H9 (cell line): Measurements from ENCODE around the gene GPRC5D. TPM values are rescaled to one million over a fixed set of nuclear protein-coding genes. Genes with fewer than 3 reads are reported as not detected.

Experiments used
- DNase-seq: peaks from one replicate; pipeline ENCODE4 v3.0.0-alpha.2; 2017
- H2AFZ ChIP-seq: one replicate; pipeline ENCODE4 v1.6.1; 2013; ENCODE audit warnings: mild to moderate bottlenecking, low read length, control low read depth, moderate library complexity
- H2AK5ac ChIP-seq: 2 replicates; pipeline ENCODE4 v1.6.1; 2013; ENCODE audit warnings: low read length, control low read depth, mixed read lengths; ENCODE audit not compliant: insufficient read length
- H2BK120ac ChIP-seq: one replicate; pipeline ENCODE4 v1.6.1; 2013; ENCODE audit warnings: low read depth, mild to moderate bottlenecking, low read length, control low read depth, inconsistent platforms; ENCODE audit not compliant: poor library complexity, severe bottlenecking
- H2BK12ac ChIP-seq: 2 replicates; pipeline ENCODE4 v1.6.1; 2013; ENCODE audit warnings: low read length, control low read depth, mixed read lengths, low read depth; ENCODE audit not compliant: insufficient read length
- H2BK15ac ChIP-seq: 2 replicates; pipeline ENCODE4 v1.6.1; 2013; ENCODE audit warnings: low read depth, low read length, control low read depth
- H2BK20ac ChIP-seq: one replicate; pipeline ENCODE4 v1.6.1; 2013; ENCODE audit warnings: low read depth, mild to moderate bottlenecking, low read length, control low read depth, inconsistent platforms; ENCODE audit not compliant: poor library complexity, severe bottlenecking
- H2BK5ac ChIP-seq: 2 replicates; pipeline ENCODE4 v1.6.1; 2013; ENCODE audit warnings: low read length, control low read depth, mixed read lengths; ENCODE audit not compliant: insufficient read length
- H3K14ac ChIP-seq: 2 replicates; pipeline ENCODE4 v1.6.1; 2013; ENCODE audit warnings: low read length, control low read depth; ENCODE audit not compliant: insufficient read depth
- H3K18ac ChIP-seq: 2 replicates; pipeline ENCODE4 v1.6.1; 2013; ENCODE audit warnings: low read depth, mild to moderate bottlenecking, mixed read lengths, low read length, control low read depth; ENCODE audit not compliant: insufficient read length
- H3K23ac ChIP-seq: 2 replicates; pipeline ENCODE4 v1.6.1; 2013; ENCODE audit warnings: low read length, control low read depth, mixed read lengths, low read depth; ENCODE audit not compliant: insufficient read length
- H3K23me2 ChIP-seq: 2 replicates; pipeline ENCODE4 v1.6.1; 2013; ENCODE audit warnings: low read depth, mild to moderate bottlenecking, mixed read lengths, low read length, control low read depth; ENCODE audit not compliant: insufficient read length, poor library complexity, severe bottlenecking
- H3K27ac ChIP-seq: 2 replicates; pipeline ENCODE4 v1.5.1; 2013; ENCODE audit warnings: low read length, control low read depth, mixed read lengths, low read depth; ENCODE audit not compliant: insufficient read length
- H3K27me3 ChIP-seq: 2 replicates; pipeline ENCODE4 v1.6.1; 2013; ENCODE audit warnings: low read length, control low read depth, inconsistent platforms; ENCODE audit not compliant: insufficient read depth
- H3K4ac ChIP-seq: 2 replicates; pipeline ENCODE4 v1.6.1; 2013; ENCODE audit warnings: low read depth, mild to moderate bottlenecking, control low read depth, inconsistent platforms, low read length, moderate library complexity
- H3K4me1 ChIP-seq: 2 replicates; pipeline ENCODE4 v1.6.1; 2013; ENCODE audit warnings: low read length, control low read depth, inconsistent platforms; ENCODE audit not compliant: insufficient read depth
- H3K4me2 ChIP-seq: 2 replicates; pipeline ENCODE4 v1.6.1; 2013; ENCODE audit warnings: low read length, control low read depth, mixed read lengths; ENCODE audit not compliant: insufficient read length, insufficient read depth
- H3K56ac ChIP-seq: 2 replicates; pipeline ENCODE4 v1.6.1; 2013; ENCODE audit warnings: low read depth, mild to moderate bottlenecking, mixed read lengths, low read length, control low read depth; ENCODE audit not compliant: insufficient read length
- H3K79me1 ChIP-seq: 2 replicates; pipeline ENCODE4 v1.6.1; 2013; ENCODE audit warnings: low read depth, mild to moderate bottlenecking, moderate library complexity, low read length, control low read depth, inconsistent platforms; ENCODE audit not compliant: insufficient read depth, poor library complexity, severe bottlenecking
- H3K79me2 ChIP-seq: 2 replicates; pipeline ENCODE4 v1.6.1; 2013; ENCODE audit warnings: low read length, control low read depth, inconsistent platforms; ENCODE audit not compliant: insufficient read depth
- H3K9ac ChIP-seq: 2 replicates; pipeline ENCODE4 v1.6.1; 2013; ENCODE audit warnings: low read length, control low read depth, mixed read lengths; ENCODE audit not compliant: insufficient read length; ENCODE audit errors: extremely low read depth
- H3K9me3 ChIP-seq: one replicate; pipeline ENCODE4 v1.6.1; 2013; ENCODE audit warnings: low read depth, low read length, inconsistent platforms; ENCODE audit not compliant: control insufficient read depth
- H3T11ph ChIP-seq: one replicate; pipeline ENCODE4 v1.6.1; 2013; ENCODE audit warnings: mild to moderate bottlenecking, low read length, control low read depth, inconsistent platforms
- H4K20me1 ChIP-seq: one replicate; pipeline ENCODE4 v1.6.1; 2013; ENCODE audit not compliant: control insufficient read depth, insufficient read length, insufficient read depth
- H4K5ac ChIP-seq: 2 replicates; pipeline ENCODE4 v1.6.1; 2013; ENCODE audit warnings: low read depth, mild to moderate bottlenecking, mixed read lengths, low read length, control low read depth; ENCODE audit not compliant: insufficient read length
- H4K8ac ChIP-seq: replicated peaks from 2 replicates; pipeline ENCODE4 v1.6.1; 2013; ENCODE audit warnings: low read length, control low read depth, mixed read lengths, low read depth; ENCODE audit not compliant: insufficient read length
- H4K91ac ChIP-seq: 2 replicates; pipeline ENCODE4 v1.6.1; 2013; ENCODE audit warnings: low read depth, mild to moderate bottlenecking, moderate library complexity, mixed read lengths, low read length, control low read depth; ENCODE audit not compliant: insufficient read length
- H3K27ac Mint-ChIP-seq, 3 experiments: 2 replicates in 2 of 3; 3 replicates in 1 of 3; pipeline ENCODE4 v1.8.0; 2020 to 2021; ENCODE audit warnings: mixed read lengths in 3 of 3, mild to moderate bottlenecking in 1 of 3, moderate library complexity in 1 of 3
- H3K27me3 Mint-ChIP-seq: 2 replicates; pipeline ENCODE4 v1.8.0; 2021; ENCODE audit warnings: low read depth, mild to moderate bottlenecking, moderate library complexity, mixed read lengths
- H3K36me3 Mint-ChIP-seq, 3 experiments: 2 replicates in 2 of 3; 3 replicates in 1 of 3; pipeline ENCODE4 v1.8.0; 2020 to 2021; ENCODE audit warnings: low read depth in 3 of 3, mixed read lengths in 3 of 3; ENCODE audit not compliant: insufficient read depth in 1 of 3
- H3K4me1 Mint-ChIP-seq, 2 experiments: 2 replicates each; pipeline ENCODE4 v1.8.0; 2020; ENCODE audit warnings: mixed read lengths in 2 of 2
- H3K4me3 Mint-ChIP-seq, 2 experiments: 2 replicates in 1 of 2; 3 replicates in 1 of 2; pipeline ENCODE4 v1.8.0; 2020 to 2021; ENCODE audit warnings: mild to moderate bottlenecking in 2 of 2, mixed read lengths in 2 of 2, moderate library complexity in 1 of 2
- H3K9me3 Mint-ChIP-seq, 2 experiments: 2 replicates in 1 of 2; 3 replicates in 1 of 2; pipeline ENCODE4 v1.8.0; 2020; ENCODE audit warnings: mild to moderate bottlenecking in 2 of 2, mixed read lengths in 2 of 2, moderate library complexity in 1 of 2
- WGBS: extraction: QIAGEN DNeasy Blood & Tissue Kit; methylation state at CpG from one replicate; pipeline ENCODE4 v1.1.7; 2013; ENCODE audit warnings: missing lambda C conversion rate, low lambda C conversion rate, mixed read lengths; ENCODE audit not compliant: insufficient read length; ENCODE audit errors: extremely low coverage; 5-methylcytosine and 5-hydroxymethylcytosine counted together
- total RNA-seq: library from RNA; stranded (reverse); gene quantifications from 2 replicates; pipeline ENCODE4 v1.2.1, GENCODE V29; 2021
- TF ChIP-seq, protein P1 (sequence below): fragments of 200-600 bp; sonication (generic); conservative IDR thresholded peaks from 3 replicates; pipeline ENCODE4 v1.8.0; 2021; ENCODE audit warnings: antibody characterized with exemption, mild to moderate bottlenecking

GPRC5D gene
- total RNA-seq, 1 experiment from 2014 or later: not detected

DNA sequence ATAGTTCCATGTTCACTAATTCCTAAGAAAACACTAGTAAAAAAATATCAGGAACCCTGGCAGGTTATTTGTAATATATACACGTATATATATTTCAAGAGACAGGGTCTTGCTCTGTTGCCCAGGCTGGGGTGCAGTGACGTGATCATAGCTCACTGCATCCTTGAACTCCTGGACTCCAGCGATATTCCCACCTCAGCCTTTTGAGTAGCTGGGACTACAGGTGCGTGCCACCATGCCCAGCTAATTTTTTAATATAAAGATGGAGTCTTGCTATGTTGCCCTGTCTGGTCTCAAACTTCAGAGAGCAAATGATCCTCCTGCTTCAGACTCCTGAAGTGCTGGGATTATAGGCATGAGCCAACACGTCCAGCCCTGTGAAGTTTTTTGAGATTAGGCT lies 44.4 kb downstream of the GPRC5D start:
- Histone ChIP-seq H3T11ph (no peak overlapping the region), H3K23ac (no peak overlapping the region), H2BK5ac (no peak overlapping the region), H4K20me1 (no peaks in the 10 kb centered on the region), H2BK120ac (no peak overlapping the region), H3K4me1 (no peaks in the 10 kb centered on the region), H3K56ac (no peak overlapping the region), H3K23me2 (no peaks in the 10 kb centered on the region), H2BK20ac (no peak overlapping the region), H2BK15ac (no peak overlapping the region), H4K5ac (no peak overlapping the region), H2AK5ac (no peak overlapping the region), H3K4me2 (no peak overlapping the region), H4K91ac (no peak overlapping the region), H3K79me2 (no peaks in the 10 kb centered on the region), H3K9me3 (no peaks in the 10 kb centered on the region), H3K27ac (no peak overlapping the region), H4K8ac (no peak overlapping the region), H3K18ac (no peak overlapping the region), H2AFZ (no peak overlapping the region), H3K27me3 (no peaks in the 10 kb centered on the region; the same call in 1 of the 2 replicates), H3K79me1 (no peaks in the 10 kb centered on the region), H3K4ac (no peak overlapping the region), H3K14ac (no peak overlapping the region), H2BK12ac (no peak overlapping the region), H3K9ac (no peak overlapping the region)
- Mint-ChIP-seq H3K4me1 (no peaks in the 10 kb centered on the region), H3K9me3 (no peaks in the 10 kb centered on the region), H3K36me3 (no peaks in the 10 kb centered on the region), H3K27me3 (no peaks in the 10 kb centered on the region; the same call in none of the 2 replicates), H3K4me3 (no peak overlapping the region), H3K27ac (no peak overlapping the region)
- TF ChIP-seq, protein P1, sequence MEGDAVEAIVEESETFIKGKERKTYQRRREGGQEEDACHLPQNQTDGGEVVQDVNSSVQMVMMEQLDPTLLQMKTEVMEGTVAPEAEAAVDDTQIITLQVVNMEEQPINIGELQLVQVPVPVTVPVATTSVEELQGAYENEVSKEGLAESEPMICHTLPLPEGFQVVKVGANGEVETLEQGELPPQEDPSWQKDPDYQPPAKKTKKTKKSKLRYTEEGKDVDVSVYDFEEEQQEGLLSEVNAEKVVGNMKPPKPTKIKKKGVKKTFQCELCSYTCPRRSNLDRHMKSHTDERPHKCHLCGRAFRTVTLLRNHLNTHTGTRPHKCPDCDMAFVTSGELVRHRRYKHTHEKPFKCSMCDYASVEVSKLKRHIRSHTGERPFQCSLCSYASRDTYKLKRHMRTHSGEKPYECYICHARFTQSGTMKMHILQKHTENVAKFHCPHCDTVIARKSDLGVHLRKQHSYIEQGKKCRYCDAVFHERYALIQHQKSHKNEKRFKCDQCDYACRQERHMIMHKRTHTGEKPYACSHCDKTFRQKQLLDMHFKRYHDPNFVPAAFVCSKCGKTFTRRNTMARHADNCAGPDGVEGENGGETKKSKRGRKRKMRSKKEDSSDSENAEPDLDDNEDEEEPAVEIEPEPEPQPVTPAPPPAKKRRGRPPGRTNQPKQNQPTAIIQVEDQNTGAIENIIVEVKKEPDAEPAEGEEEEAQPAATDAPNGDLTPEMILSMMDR: no peak
- WGBS: no CpG with 5 or more reads among the region's 5 CpGs
- DNase-seq: no peak
